Activated naive CD8-positive, alpha-beta T cell treated with anti-CD3 and anti-CD28 coated beads, Interleukin-2, amount 10 ng/mL, durations not matched to agents 7 days and 5 days (primary cell): Measurements from ENCODE around the gene GEN1. TPM values are rescaled to one million over a fixed set of nuclear protein-coding genes. Genes with fewer than 3 reads are reported as not detected.

Source experiments
- ATAC-seq: fragments of 150-1000 bp; cut with Tn5 transposase; one replicate; pipeline ENCODE4 v1.10.0; 2021; ENCODE audit warnings: low read depth, moderate library complexity
- POLR2A ChIA-PET: fragments of 350-600 bp; sonication (Branson Sonifier 250); formaldehyde crosslinking; loops from one replicate; lab custom pipeline; 2021; ENCODE audit warnings: antibody characterized with exemption; lab: Charles Lee
- DNase-seq: peaks from one replicate; pipeline ENCODE4 v3.0.0; 2021
- H3K27ac Mint-ChIP-seq: one replicate; pipeline ENCODE4 v1.8.0; 2022; ENCODE audit warnings: mild to moderate bottlenecking, mixed read lengths
- H3K27me3 Mint-ChIP-seq: one replicate; pipeline ENCODE4 v1.8.0; 2022; ENCODE audit warnings: mild to moderate bottlenecking, moderate library complexity, mixed read lengths
- H3K36me3 Mint-ChIP-seq: one replicate; pipeline ENCODE4 v1.8.0; 2021; ENCODE audit warnings: mild to moderate bottlenecking, mixed read lengths
- H3K4me1 Mint-ChIP-seq: one replicate; pipeline ENCODE4 v1.8.0; 2021; ENCODE audit warnings: mixed read lengths
- H3K4me3 Mint-ChIP-seq: one replicate; pipeline ENCODE4 v1.8.0; 2022; ENCODE audit warnings: mild to moderate bottlenecking, moderate library complexity, mixed read lengths
- H3K9me3 Mint-ChIP-seq: one replicate; pipeline ENCODE4 v1.8.0; 2021; ENCODE audit warnings: mixed read lengths
- total RNA-seq, 2 experiments: library from RNA; stranded (reverse); gene quantifications; one replicate each; pipeline ENCODE4 v1.2.3, GENCODE V29; 2021

Gene GEN1, protein sequence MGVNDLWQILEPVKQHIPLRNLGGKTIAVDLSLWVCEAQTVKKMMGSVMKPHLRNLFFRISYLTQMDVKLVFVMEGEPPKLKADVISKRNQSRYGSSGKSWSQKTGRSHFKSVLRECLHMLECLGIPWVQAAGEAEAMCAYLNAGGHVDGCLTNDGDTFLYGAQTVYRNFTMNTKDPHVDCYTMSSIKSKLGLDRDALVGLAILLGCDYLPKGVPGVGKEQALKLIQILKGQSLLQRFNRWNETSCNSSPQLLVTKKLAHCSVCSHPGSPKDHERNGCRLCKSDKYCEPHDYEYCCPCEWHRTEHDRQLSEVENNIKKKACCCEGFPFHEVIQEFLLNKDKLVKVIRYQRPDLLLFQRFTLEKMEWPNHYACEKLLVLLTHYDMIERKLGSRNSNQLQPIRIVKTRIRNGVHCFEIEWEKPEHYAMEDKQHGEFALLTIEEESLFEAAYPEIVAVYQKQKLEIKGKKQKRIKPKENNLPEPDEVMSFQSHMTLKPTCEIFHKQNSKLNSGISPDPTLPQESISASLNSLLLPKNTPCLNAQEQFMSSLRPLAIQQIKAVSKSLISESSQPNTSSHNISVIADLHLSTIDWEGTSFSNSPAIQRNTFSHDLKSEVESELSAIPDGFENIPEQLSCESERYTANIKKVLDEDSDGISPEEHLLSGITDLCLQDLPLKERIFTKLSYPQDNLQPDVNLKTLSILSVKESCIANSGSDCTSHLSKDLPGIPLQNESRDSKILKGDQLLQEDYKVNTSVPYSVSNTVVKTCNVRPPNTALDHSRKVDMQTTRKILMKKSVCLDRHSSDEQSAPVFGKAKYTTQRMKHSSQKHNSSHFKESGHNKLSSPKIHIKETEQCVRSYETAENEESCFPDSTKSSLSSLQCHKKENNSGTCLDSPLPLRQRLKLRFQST
- 10 to 100 TPM; 30.6 to 31.1 TPM for total RNA-seq

DNA sequence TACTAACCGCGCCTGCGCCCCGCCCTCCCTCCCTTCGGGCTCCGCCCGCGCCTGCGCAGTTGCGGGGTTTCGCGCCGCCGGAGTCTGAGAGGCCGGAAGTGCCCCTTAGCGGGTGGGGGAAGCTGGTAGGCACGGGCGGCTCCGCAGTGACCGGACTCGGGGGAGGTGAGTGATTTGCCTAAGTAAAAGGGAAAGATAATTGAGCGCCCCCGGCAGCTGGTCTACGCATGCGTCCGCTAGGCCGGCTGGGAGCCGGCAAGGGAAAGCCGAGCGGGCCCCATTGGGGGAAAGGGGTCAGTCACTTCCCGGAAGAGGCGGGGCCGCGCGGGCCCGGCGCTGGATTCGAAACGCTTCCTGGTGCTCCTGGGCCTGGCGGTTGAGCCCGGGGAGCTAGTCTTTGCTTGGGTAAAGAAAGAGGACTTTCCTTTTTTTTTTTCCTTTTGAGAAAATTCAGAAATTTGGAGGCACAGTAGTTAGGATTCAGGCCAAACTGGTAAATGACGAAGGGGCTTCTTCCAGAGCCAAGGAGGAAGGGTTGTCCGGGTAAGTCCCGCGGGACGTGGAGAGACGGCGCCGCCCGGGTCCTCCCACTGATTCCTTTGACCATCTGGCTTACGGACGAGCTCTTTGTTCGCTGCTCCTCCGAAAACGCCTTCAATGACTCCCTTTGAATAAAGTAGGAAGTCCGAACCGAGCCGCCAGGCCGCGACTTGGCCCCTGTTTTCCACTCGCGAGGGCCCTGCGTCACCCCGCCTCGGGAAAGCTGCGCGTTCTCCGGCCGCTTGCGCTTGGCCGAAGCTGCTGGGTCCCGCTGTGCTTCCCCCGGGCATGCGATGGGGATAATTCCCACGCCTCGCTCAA is at the start of gene GEN1, which contains the start of gene SMC6:
TSS of gene GEN1 (plus strand) at position 336 of the 861 bp plus-strand sequence. CDS start 5,806 bp downstream, outside the sequence.
TSS of gene SMC6 (minus strand) at position 8 of the 861 bp plus-strand sequence. CDS start 7,864 bp downstream, outside the sequence.
- Mint-ChIP-seq H3K27ac (peak within 1 kb of the TSS; percentile 94), H3K27me3 (no peaks in the 10 kb centered on the region), H3K4me1 (peaks cover 37% of the 10 kb centered on the region), H3K36me3 (peaks cover 6% of the 10 kb centered on the region), H3K9me3 (no peaks in the 10 kb centered on the region), H3K4me3 (peak within 1 kb of the TSS; percentile 82)
- POLR2A ChIA-PET = interaction anchor here (0.8 to 1.0 kb wide), 4 partner anchors 14 to 38 kb away, joined by 3 to 4 read pairs (median 3); no protein-coding TSS in a partner anchor
- DNase-seq (peak; percentile 96), ATAC-seq (peak; percentile 86)

DNA sequence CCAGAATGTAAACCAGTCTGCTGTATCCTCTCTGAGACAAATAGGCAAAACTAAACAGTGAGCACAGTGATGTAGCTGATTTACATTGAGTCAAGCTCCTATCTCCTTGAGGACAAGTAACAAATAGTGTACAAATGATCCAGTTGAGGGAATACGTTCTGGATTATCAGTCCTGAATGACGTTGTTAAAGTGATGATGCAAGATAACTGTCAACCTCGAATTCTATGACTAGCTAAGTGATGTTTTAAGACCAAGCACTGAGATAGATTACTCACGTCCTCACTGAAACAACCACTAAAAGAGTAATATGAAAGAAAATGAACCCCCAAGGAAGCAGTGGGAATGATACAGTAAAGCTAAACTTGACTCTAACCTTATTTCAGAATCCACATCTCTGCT is 47.1 kb upstream of the GEN1 start:
- DNase-seq (no peak), ATAC-seq (no peak)
- H3K4me3 Mint-ChIP-seq = no peak overlapping the region
- H3K9me3 Mint-ChIP-seq = no peaks in the 10 kb centered on the region
- POLR2A ChIA-PET = no interaction called here
- H3K27me3 Mint-ChIP-seq = no peaks in the 10 kb centered on the region
- no peak overlapping the region for H3K27ac Mint-ChIP-seq
- H3K4me1 Mint-ChIP-seq = no peaks in the 10 kb centered on the region
- peaks cover 3% of the 10 kb centered on the region for H3K36me3 Mint-ChIP-seq

DNA sequence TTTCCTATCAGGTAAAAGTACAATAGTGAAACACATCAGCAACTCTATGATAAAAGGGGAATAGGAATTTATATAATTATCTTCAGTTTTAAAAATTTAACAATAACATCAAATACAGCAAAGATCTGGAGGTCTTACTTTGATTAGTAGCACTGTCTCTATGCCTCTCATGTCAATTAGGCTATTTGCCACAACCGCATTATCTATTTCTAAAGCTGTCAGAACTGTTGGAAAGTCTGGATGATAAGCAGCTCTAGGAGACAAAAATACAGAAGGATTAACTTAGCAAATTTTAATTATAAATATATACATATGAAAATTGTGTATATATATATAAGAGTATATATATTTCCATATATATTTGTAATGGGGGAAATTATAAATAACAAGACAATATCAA is 45.4 kb upstream of the GEN1 start:
- Mint-ChIP-seq H3K27ac (no peak overlapping the region), H3K4me3 (no peak overlapping the region), H3K36me3 (peaks cover 10% of the 10 kb centered on the region), H3K27me3 (no peaks in the 10 kb centered on the region), H3K4me1 (no peaks in the 10 kb centered on the region), H3K9me3 (no peaks in the 10 kb centered on the region)
- no peak for ATAC-seq
- POLR2A ChIA-PET = no interaction called here
- DNase-seq = no peak

DNA sequence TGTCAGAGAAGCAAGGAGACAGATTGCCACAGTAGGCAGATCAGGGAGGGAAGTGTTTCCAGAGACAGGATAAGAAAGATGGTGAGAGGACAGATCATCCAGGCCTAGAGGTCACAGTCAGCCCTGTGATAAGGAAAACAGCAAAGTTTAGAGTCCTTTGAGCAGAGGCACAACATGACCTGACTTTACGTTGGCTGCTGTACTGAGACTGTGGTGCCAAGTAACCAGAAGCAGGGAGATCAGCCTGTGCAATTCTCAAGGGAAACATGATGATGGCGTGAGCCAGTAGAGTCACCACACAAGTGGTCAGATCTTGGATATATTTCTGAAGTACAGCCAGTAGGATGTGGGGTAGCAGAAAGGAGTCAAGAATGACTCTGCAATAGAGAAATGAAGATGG is 44.0 kb upstream of the GEN1 start:
- POLR2A ChIA-PET = no interaction called here
- ATAC-seq = no peak
- peaks cover 15% of the 10 kb centered on the region for H3K36me3 Mint-ChIP-seq
- no peaks in the 10 kb centered on the region for H3K4me1 Mint-ChIP-seq
- DNase-seq = no peak
- H3K9me3 Mint-ChIP-seq = no peaks in the 10 kb centered on the region
- H3K27me3 Mint-ChIP-seq = no peaks in the 10 kb centered on the region
- no peak overlapping the region for H3K4me3 Mint-ChIP-seq
- H3K27ac Mint-ChIP-seq = no peak overlapping the region

DNA sequence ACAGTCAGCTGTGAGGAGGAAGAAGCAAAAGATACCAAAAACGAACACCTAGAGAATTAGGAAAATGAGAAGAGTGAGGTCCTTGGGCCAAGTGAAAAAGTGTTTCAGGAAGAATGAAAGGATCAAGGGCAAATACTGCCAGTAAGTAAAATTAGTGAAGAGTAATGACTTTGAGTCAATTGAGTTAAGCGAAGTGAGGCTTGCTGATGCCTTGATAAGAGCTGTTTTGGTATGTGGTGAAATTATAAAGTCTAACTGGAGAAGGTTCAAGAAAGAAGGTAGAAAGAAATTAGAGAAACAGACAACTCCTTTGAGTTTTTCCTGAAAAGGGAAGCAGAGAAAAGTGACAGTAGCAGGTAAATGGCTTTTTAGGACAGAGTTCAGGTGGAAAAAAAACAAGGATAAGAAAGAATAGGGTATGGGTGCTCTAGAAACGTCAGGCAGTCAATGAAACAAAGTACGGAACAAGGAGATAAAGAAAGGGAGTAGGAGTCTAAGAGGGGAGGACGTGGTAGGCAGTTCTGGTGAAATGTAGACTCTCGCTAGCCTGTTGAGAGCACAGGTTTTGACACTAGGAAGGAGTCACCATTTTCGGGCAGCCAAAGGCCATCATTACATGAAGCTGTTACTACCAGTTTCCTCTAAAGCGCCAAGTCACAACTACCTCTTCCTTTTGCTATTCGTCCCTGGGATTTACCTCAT is 43.2 kb upstream of the GEN1 start:
- no peaks in the 10 kb centered on the region for H3K27me3 Mint-ChIP-seq
- H3K36me3 Mint-ChIP-seq = peaks cover 15% of the 10 kb centered on the region
- no peak overlapping the region for H3K4me3 Mint-ChIP-seq
- no peak for ATAC-seq
- DNase-seq = no peak
- no peak overlapping the region for H3K27ac Mint-ChIP-seq
- no peaks in the 10 kb centered on the region for H3K9me3 Mint-ChIP-seq
- no peaks in the 10 kb centered on the region for H3K4me1 Mint-ChIP-seq
- POLR2A ChIA-PET = no interaction called here

DNA sequence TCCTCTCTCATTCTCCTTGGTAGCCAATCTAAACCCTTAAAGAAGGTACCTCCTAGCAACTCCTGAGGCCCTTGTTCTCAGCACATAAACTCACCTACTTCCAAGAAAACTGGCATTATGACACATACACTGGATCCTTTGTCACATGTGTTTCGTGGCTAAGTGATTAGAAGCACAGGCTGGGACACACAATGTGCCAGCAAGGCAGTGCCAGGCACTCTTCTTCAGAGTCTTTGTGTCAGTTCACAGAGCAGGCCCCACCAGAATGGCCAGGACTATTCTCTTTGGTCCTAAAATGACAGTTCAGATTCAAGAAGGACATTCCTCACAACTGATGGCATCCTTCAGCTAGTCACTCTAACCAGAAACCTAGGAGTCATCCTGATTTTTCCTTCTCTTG is 40.6 kb upstream of the GEN1 start:
- no peak overlapping the region for H3K4me3 Mint-ChIP-seq
- H3K4me1 Mint-ChIP-seq = no peaks in the 10 kb centered on the region
- no peak for ATAC-seq
- POLR2A ChIA-PET = no interaction called here
- DNase-seq = no peak
- H3K27ac Mint-ChIP-seq = no peak overlapping the region
- H3K9me3 Mint-ChIP-seq = no peaks in the 10 kb centered on the region
- H3K36me3 Mint-ChIP-seq = peaks cover 20% of the 10 kb centered on the region
- H3K27me3 Mint-ChIP-seq = no peaks in the 10 kb centered on the region

DNA sequence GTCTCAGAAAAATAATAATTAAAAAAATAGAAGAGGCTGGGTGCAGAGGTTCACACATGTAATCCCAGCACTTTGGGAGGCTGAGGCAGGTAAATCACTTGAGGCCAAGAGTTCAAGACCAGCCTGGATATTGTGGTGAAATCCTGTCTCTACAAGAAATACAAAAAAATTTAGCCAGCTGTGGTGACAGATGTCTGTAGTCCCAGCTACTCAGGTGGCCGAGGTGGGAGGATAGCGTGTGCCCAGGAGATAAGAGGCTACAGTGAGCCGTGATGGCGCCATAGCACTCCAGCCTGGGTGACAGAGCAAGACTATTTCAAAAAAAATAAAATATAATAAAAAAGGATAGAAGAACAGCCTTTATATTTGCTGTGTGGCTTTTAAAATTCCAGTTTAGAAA is 36.3 kb upstream of the GEN1 start:
- Mint-ChIP-seq H3K36me3 (peaks cover 31% of the 10 kb centered on the region), H3K27me3 (no peaks in the 10 kb centered on the region), H3K4me1 (no peaks in the 10 kb centered on the region), H3K27ac (no peak overlapping the region), H3K9me3 (no peaks in the 10 kb centered on the region), H3K4me3 (no peak overlapping the region)
- ATAC-seq (no peak), DNase-seq (no peak)
- POLR2A ChIA-PET = no interaction called here

DNA sequence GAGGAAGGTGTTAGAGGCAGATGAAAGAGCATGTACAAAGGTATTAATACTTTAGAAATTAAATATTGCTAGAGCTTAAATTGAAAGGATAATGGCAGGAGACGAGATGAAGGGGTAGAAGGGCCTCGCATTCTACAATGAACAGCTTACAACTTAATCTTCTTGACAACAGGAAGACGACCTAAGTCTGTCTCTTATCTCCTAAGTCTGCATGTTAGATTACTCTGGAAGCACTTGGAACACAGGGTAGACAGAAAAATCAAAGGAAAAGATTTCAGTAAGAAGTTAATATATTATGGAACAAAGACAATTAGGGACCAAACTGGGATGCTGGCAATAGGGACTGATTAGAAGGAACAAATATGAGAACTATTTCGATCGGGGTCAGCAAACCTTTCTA is 35.2 kb upstream of the GEN1 start:
- H3K27ac Mint-ChIP-seq = no peak overlapping the region
- no peaks in the 10 kb centered on the region for H3K9me3 Mint-ChIP-seq
- peaks cover 25% of the 10 kb centered on the region for H3K36me3 Mint-ChIP-seq
- no peaks in the 10 kb centered on the region for H3K4me1 Mint-ChIP-seq
- no peak overlapping the region for H3K4me3 Mint-ChIP-seq
- DNase-seq (no peak), ATAC-seq (no peak)
- POLR2A ChIA-PET = no interaction called here
- H3K27me3 Mint-ChIP-seq = no peaks in the 10 kb centered on the region

DNA sequence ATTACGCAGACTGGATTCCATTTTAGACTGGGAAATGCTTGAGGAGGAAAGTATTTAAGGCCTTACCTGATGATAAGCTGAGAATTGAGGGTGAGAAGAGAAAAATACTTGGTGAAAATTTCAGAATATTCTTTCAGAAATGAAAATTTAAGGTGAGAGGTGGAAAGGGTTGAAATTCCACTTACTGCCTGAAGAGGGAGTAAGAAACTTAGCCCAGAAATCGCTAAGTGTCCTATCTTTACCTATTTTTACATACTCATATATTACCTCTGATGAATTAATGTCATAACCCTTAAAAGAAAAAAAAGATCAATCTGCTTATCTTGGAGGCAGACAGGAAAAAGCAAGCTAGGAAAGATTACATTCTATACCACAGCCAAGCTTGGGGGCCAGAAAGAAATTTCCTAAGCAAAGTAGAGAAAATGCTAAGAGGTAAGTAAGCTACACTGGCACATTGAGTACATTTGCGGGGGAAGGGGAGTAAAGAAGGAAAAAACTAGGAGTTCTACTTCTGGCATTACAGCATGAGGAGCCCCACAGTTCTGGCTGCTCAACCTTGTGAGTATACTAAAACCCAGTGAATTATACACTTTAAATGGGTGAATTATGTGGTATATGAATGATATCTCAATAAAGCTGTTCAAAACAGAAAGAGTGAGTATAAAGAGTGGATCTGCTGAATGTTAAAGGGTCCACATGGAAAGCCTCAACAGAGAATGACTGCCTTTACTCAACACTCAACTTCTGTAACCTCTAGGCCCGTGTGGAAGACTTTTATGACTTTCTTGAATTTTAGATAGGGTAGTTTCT is 34.2 kb upstream of the GEN1 start:
- Mint-ChIP-seq H3K27ac (no peak overlapping the region), H3K9me3 (no peaks in the 10 kb centered on the region), H3K27me3 (no peaks in the 10 kb centered on the region), H3K36me3 (peaks cover 18% of the 10 kb centered on the region), H3K4me1 (no peaks in the 10 kb centered on the region), H3K4me3 (no peak overlapping the region)
- POLR2A ChIA-PET = no interaction called here
- ATAC-seq (peak; percentile 22), DNase-seq (no peak)

DNA sequence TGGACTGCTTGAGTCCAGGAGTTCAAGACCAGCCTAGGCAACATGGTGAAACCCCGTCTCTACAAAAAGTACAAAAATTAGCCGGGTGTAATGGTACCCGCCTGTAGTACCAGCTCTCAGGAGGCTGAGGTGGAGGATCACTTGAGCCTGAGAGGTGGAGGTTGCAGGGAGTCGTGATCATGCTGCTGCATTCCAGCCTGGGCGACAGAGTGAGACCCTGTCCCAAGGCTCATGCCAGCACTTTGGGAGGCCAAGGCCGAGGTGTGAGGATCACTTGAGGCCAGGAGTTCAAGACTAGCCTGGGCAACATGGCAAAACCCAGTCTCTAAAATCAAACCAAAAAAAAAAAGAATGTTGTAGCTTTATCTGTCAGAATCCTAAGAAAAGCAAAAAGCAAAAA is 25.7 kb upstream of the GEN1 start:
- peaks cover 17% of the 10 kb centered on the region for H3K36me3 Mint-ChIP-seq
- no peak overlapping the region for H3K27ac Mint-ChIP-seq

DNA sequence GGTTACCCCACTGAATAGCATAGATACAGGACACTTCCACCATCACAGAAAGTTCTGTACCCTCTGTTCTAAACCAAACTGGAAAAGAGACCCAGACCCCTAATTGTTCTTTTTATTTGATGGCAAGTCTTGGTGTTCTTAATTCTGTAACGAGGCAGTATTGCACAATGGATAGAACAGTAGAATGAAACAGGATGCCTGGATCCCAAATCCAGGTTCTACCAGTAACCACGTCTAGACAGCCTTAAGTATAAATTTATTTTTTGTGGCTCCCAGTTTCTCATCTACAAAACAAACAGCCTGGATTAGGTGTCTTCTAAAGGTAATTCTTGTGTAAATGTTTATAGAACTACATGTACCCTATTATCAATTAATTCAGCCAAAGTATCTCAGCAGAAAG is 24.1 kb upstream of the GEN1 start:
- Mint-ChIP-seq H3K9me3 (no peaks in the 10 kb centered on the region), H3K4me1 (no peaks in the 10 kb centered on the region), H3K36me3 (peaks cover 21% of the 10 kb centered on the region), H3K4me3 (no peak overlapping the region), H3K27ac (no peak overlapping the region), H3K27me3 (no peaks in the 10 kb centered on the region)
- no peak for ATAC-seq
- POLR2A ChIA-PET = no interaction called here
- DNase-seq = no peak

More for the DNA sequence above, 25.7 kb upstream of the GEN1 start:
- ATAC-seq (no peak), DNase-seq (no peak)
- Mint-ChIP-seq H3K4me1 (no peaks in the 10 kb centered on the region), H3K4me3 (no peak overlapping the region), H3K9me3 (no peaks in the 10 kb centered on the region), H3K27me3 (no peaks in the 10 kb centered on the region)
- POLR2A ChIA-PET = interaction anchor here (1.3 kb wide), 1 partner anchor 12 kb away, joined by 3 read pairs; no protein-coding TSS in a partner anchor

DNA sequence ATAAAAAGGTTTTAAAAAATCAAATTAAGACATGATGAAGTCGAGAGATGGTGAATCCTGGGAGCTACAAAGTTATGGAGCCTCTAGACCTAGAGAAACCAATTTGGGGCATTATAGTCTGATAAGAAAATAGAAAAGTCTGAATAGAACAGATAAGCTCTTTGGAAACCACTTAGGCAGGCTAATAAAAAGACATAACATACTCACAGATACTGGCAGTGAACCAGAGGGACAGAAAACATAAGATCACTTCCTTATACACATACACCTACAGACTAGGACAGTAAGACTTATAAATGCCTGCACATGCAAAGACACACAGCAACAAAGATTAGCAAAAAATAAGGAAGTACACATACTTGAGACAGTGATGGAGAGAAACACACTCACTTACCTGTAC is 20.3 kb upstream of the GEN1 start:
- Mint-ChIP-seq H3K4me1 (no peaks in the 10 kb centered on the region), H3K9me3 (no peaks in the 10 kb centered on the region), H3K27me3 (no peaks in the 10 kb centered on the region), H3K36me3 (peaks cover 25% of the 10 kb centered on the region), H3K4me3 (no peak overlapping the region), H3K27ac (peak overlapping the region; percentile 56)
- DNase-seq (no peak), ATAC-seq (no peak)
- POLR2A ChIA-PET = interaction anchor here (0.8 kb wide), 1 partner anchor 20 kb away, joined by 3 read pairs; the partner anchor contains the start of gene GEN1
